IPS-18c (cell line): ENCODE data around the gene MAD1L1.
"Not testable (repeated sequence)": the region's sequence is repeated elsewhere in the genome, so short reads cannot be mapped to it uniquely, and the experiment has no call there.

Experiments used
- H3K4me3 ChIP-seq: 2 replicates; pipeline ENCODE4 v1.7.0; 2013; ENCODE audit warnings: low read depth, mild to moderate bottlenecking, low read length, moderate library complexity; ENCODE audit not compliant: insufficient read depth
- H3K9me3 ChIP-seq: one replicate; pipeline ENCODE4 v1.6.1; 2013; ENCODE audit warnings: mild to moderate bottlenecking, low read length, moderate library complexity; ENCODE audit not compliant: control insufficient read depth, insufficient read depth

MAD1L1 gene

DNA sequence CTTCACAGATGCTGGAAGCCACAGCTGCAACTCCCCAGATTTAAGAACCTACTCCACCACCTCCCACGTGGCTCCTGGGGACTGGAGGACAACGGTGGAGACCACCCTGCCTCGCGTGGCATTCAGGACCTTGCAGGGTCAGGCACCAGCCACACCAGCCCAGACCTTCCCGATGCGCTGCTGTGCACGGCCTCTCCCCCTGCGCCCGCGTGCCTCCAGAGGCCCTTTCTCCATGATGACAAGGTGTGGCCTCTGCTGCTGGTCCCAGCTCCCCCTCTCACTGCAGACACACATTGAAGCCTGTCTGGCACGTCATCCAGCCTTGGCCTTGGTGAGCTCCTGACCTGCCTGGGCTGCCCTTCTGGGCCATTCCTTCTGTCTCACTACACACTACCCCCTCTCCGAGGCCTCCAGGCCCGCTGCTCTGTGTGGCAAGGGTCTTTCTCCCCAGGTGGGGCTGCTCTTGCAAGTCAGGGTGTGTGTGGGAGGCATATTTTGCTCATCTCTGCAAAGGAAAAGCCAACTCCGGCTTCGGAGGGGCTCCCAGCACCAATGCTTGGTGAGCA is 254.8 kb downstream of the MAD1L1 start:
- peaks cover 5% of the 10 kb centered on the region for H3K9me3 ChIP-seq
- peak overlapping the region; percentile 9; the same call in 1 of the 2 replicates for H3K4me3 ChIP-seq

- H3K9me3 ChIP-seq: peaks cover 5% of the 10 kb centered on the region
- no peak overlapping the region for H3K4me3 ChIP-seq
Observed at GRCh38 chr7:1977059-1977875, 255.5 kb downstream of the MAD1L1 start.

- H3K9me3 ChIP-seq, H3K4me3 ChIP-seq: not testable (repeated sequence)
Observed at GRCh38 chr7:1976521-1976920, 256.2 kb downstream of the MAD1L1 start.

- peaks cover 5% of the 10 kb centered on the region for H3K9me3 ChIP-seq
- H3K4me3 ChIP-seq: no peak overlapping the region
Observed at GRCh38 chr7:1975581-1975980, 257.2 kb downstream of the MAD1L1 start.

- Histone ChIP-seq H3K9me3 (peaks cover 5% of the 10 kb centered on the region), H3K4me3 (no peak overlapping the region)
Observed at GRCh38 chr7:1975179-1975578, 257.6 kb downstream of the MAD1L1 start.

DNA sequence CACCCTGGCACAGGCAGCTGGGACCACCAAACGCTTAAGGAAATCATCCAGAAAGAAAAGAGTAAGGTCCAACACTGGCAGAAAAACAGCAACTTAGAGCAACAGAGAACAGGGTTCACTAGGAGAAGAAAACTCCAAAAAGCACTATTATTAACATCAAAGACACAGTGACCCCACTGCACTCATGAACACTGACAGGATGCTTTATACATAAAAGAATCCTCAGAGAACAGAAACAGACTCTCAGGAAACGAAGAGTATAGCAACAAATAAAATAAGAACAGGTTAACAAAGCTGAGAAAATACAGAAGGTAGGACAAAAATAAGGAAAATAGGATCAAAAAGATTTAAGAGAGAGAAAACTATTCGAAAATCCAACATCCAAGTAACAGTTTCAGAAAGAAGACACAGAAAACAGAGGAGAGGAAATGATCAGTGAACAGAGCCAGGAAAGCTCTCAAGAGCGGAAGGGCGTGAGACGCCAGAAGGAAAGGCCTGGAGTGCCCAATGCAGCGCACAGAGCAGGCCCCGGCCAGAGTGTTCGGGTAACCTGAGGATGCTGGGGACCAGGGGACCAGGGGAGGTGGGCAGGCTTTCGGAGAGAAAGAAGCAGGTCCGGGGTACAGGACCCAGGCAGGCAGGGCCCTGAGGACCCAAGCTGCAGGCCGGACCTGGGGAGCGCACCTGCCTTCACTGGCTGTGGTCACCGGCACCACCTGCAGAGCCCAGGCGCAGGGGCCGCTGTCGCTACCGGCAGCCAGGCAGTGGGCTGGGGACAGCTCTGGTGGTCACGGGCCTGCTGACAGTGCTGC is 258.2 kb downstream of the MAD1L1 start:
- H3K4me3 ChIP-seq: no peak overlapping the region
- peaks cover 5% of the 10 kb centered on the region for H3K9me3 ChIP-seq

GRCh38 chr7:1973321-1974251 is 259.2 kb downstream of the MAD1L1 start:
- no peak overlapping the region for H3K4me3 ChIP-seq
- peaks cover 5% of the 10 kb centered on the region for H3K9me3 ChIP-seq

- Histone ChIP-seq H3K4me3 (no peak overlapping the region), H3K9me3 (peaks cover 2% of the 10 kb centered on the region)
Observed at GRCh38 chr7:1972744-1973143, 260.0 kb downstream of the MAD1L1 start.

GRCh38 chr7:1971946-1972654 is 260.6 kb downstream of the MAD1L1 start:
- H3K9me3 ChIP-seq: no peaks in the 10 kb centered on the region
- H3K4me3 ChIP-seq: no peak overlapping the region

GRCh38 chr7:1970895-1971294 is 261.9 kb downstream of the MAD1L1 start:
- no peaks in the 10 kb centered on the region for H3K9me3 ChIP-seq
- no peak overlapping the region for H3K4me3 ChIP-seq

DNA sequence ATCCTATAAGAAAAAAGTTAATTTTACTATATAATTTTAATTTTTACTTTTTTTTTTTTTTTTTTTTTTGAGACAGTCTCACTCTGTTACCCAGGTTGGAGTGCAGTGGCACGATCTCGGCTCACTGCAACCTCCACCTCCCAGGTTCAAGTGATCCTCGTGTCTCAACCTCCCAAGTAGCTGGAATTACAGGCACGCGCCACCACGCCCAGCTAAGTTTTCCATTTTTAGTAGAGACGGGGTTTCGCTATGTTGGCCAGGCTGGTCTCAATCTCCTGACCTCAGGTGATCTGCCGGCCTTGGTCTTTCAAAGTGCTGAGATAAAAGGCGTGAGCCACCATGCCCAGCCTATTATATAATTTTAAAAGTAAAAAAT is 262.5 kb downstream of the MAD1L1 start:
- H3K9me3 ChIP-seq, H3K4me3 ChIP-seq: not testable (repeated sequence)

GRCh38 chr7:1969459-1970284 is 263.1 kb downstream of the MAD1L1 start:
- no peaks in the 10 kb centered on the region for H3K9me3 ChIP-seq
- no peak overlapping the region for H3K4me3 ChIP-seq

GRCh38 chr7:1968397-1969111 is 264.2 kb downstream of the MAD1L1 start:
- Histone ChIP-seq H3K9me3 (no peaks in the 10 kb centered on the region), H3K4me3 (no peak overlapping the region)

- Histone ChIP-seq H3K4me3 (no peak overlapping the region), H3K9me3 (no peaks in the 10 kb centered on the region)
Observed at GRCh38 chr7:1967512-1968396, 265.0 kb downstream of the MAD1L1 start.
